Kidney (tissue), 14 donors: ENCODE measurements around the gene KIF21B. TPM values are rescaled to one million over a fixed set of nuclear protein-coding genes. Genes with fewer than 3 reads are reported as not detected.

Experiments used
- DNase-seq, 5 donors: peaks; one replicate each; pipeline ENCODE4 v3.0.0-alpha.2; 2013 to 2020
- FAIRE-seq: peaks from 2 replicates; lab custom pipeline; 2012; peaks lifted over from hg19 to GRCh38; lab: Jason Lieb, UNC
- H3K27ac ChIP-seq, 2 donors: one replicate each; pipeline ENCODE4 v1.7.0; 2013; ENCODE audit warnings: low read depth in 2 of 2, low read length in 2 of 2, inconsistent platforms in 1 of 2
- H3K27me3 ChIP-seq: one replicate; pipeline ENCODE4 v1.7.1; 2013; ENCODE audit warnings: low read length, inconsistent platforms; ENCODE audit not compliant: control insufficient read depth, insufficient read depth
- H3K36me3 ChIP-seq, 3 donors: one replicate each; pipeline versions ENCODE4 v1.7.0 to v1.7.1; 2013; ENCODE audit warnings: low read length in 3 of 3, control low read depth in 1 of 3, inconsistent platforms in 1 of 3; ENCODE audit not compliant: insufficient read depth in 3 of 3, control insufficient read depth in 2 of 3
- H3K4me1 ChIP-seq, 3 donors: one replicate each; pipeline versions ENCODE4 v1.7.0 to v1.7.1; 2013; ENCODE audit warnings: low read length in 3 of 3, inconsistent platforms in 1 of 3, low read depth in 1 of 3; ENCODE audit not compliant: control insufficient read depth in 2 of 3, insufficient read depth in 2 of 3
- H3K4me3 ChIP-seq, 3 donors: one replicate each; pipeline versions ENCODE4 v1.7.0 to v1.8.1; 2013; ENCODE audit warnings: low read length in 3 of 3, control low read depth in 1 of 3, inconsistent platforms in 1 of 3
- H3K9ac ChIP-seq, 3 donors: one replicate each; pipeline versions ENCODE4 v1.7.0 to v1.7.1; 2013; ENCODE audit warnings: low read length in 3 of 3, control low read depth in 1 of 3, inconsistent platforms in 1 of 3
- H3K9me3 ChIP-seq, 3 donors: one replicate each; pipeline versions ENCODE4 v1.7.0 to v1.7.1; 2013; ENCODE audit warnings: low read length in 3 of 3, control low read depth in 1 of 3, inconsistent platforms in 1 of 3; ENCODE audit not compliant: control insufficient read depth in 2 of 3, insufficient read depth in 1 of 3
- CTCF ChIP-seq: IDR thresholded peaks from 3 replicates; pipeline ENCODE4 v1.5.1; 2012; ENCODE audit warnings: mild to moderate bottlenecking, moderate library complexity, borderline replicate concordance; ENCODE audit not compliant: insufficient read depth; ENCODE audit errors: extremely low read depth
- intact Hi-C: fragments of 100-400 bp; cut with DNase I; formaldehyde crosslinking; loops from one replicate; pipeline ENCODE4 v1.11.1; 2022
- polyA plus RNA-seq: library from polyadenylated mRNA; stranded (reverse); fragments of 350-450 nt; fragmentation: Illumina TruSeq; extraction: RNeasy Lipid Tissue Mini Kit (QIAGEN cat#74804); gene quantifications from one replicate; pipeline ENCODE4 v1.2.3, GENCODE V29; 2014; ENCODE audit warnings: low read depth, low replicate concordance; ENCODE audit not compliant: insufficient read depth
- total RNA-seq: library from RNA; stranded (reverse); fragmentation: NEBNext Ultra II Directional; extraction: Animal tissue kit (Norgen Biotek cat#: 25700); gene quantifications from one replicate; pipeline ENCODE4 v1.2.1, GENCODE V29; 2021
- donor health status: control.
- donor health status: control.
- donor health status: control.
- donor health status: control.
- donor health status: control.
- donor health status: DM: yes; HTN: yes; CAD: no.
- donor health status: Normal renal cell carcinoma (clear cell type).

Gene KIF21B
- total and polyA plus RNA-seq, 2 donors from 2014 or later: 0.19 to 5.6 TPM

- DNase-seq (peak in 1 of 5 donors; percentile 38), FAIRE-seq (no peak)
- Histone ChIP-seq H3K9me3 (no peaks in the 10 kb centered on the region), H3K27me3 (no peaks in the 10 kb centered on the region), H3K36me3 (no peaks in the 10 kb centered on the region), H3K27ac (no peak overlapping the region), H3K4me3 (no peak overlapping the region), H3K4me1 (peaks cover 0 to 23% (median 14%) of the 10 kb centered on the region in 3 donors), H3K9ac (no peak overlapping the region)
- TF ChIP-seq CTCF: no peak
- intact Hi-C loops: no loop called here
Observed at GRCh38 chr1:201024625-201024998, 1.1 kb upstream of the KIF21B start.

- no peak overlapping the region for H3K27ac ChIP-seq
- TF ChIP-seq CTCF: no peak
- no peaks in the 10 kb centered on the region for H3K27me3 ChIP-seq
- no peak overlapping the region for H3K9ac ChIP-seq
- peak in 3 of 5 donors; percentile 14 to 74 (median 70) for DNase-seq
- H3K36me3 ChIP-seq: no peaks in the 10 kb centered on the region
- H3K4me3 ChIP-seq: no peak overlapping the region
- intact Hi-C loops: no loop called here
- H3K9me3 ChIP-seq: no peaks in the 10 kb centered on the region
- no peak for FAIRE-seq
- H3K4me1 ChIP-seq: peaks cover 0 to 20% (median 14%) of the 10 kb centered on the region in 3 donors
Observed at GRCh38 chr1:201023920-201024624, 558 bp upstream of the KIF21B start.

GRCh38 chr1:201022820-201023516 lies 546 bp downstream of the KIF21B start:
- no peaks in the 10 kb centered on the region for H3K27me3 ChIP-seq
- H3K4me3 ChIP-seq: peak overlapping the region in 1 of 3 donors; percentile 19
- H3K4me1 ChIP-seq: peaks cover 0 to 13% (median 7%) of the 10 kb centered on the region in 3 donors
- H3K9ac ChIP-seq: no peak overlapping the region
- no peak for TF ChIP-seq CTCF
- no peaks in the 10 kb centered on the region for H3K9me3 ChIP-seq
- intact Hi-C loops: no loop called here
- no peak for FAIRE-seq
- no peaks in the 10 kb centered on the region for H3K36me3 ChIP-seq
- peak in 4 of 5 donors; percentile 36 to 80 (median 64) for DNase-seq
- no peak overlapping the region for H3K27ac ChIP-seq
